HepG2 (cell line): ENCODE results near the gene CFL1. TPM values are rescaled to one million over a fixed set of nuclear protein-coding genes. Genes with fewer than 3 reads are reported as not detected.

Experiments
- FIP1L1 ChIP-seq: fragments of 200-400 bp; formaldehyde crosslinking; IDR thresholded peaks from 2 replicates; pipeline ENCODE4 v1.6.1; 2018; ENCODE audit warnings: low read depth, mild to moderate bottlenecking, low read length, moderate library complexity, borderline replicate concordance; ENCODE audit not compliant: insufficient read depth
- FOXO1 ChIP-seq: sonication (generic); formaldehyde crosslinking; IDR thresholded peaks from 2 replicates; pipeline ENCODE4 v1.4.0; 2020; ENCODE audit warnings: missing genetic modification reagents
- GABPA ChIP-seq, 2 experiments: IDR thresholded peaks; 2 replicates each; pipeline ENCODE4 v1.6.1; 2011 to 2016; ENCODE audit warnings: low read depth in 2 of 2, low read length in 1 of 2, missing biosample characterization in 1 of 2, missing genetic modification characterization in 1 of 2
- HNRNPUL1 ChIP-seq: fragments of 200-400 bp; formaldehyde crosslinking; IDR thresholded peaks from 2 replicates; pipeline ENCODE4 v1.6.1; 2017; ENCODE audit warnings: low read depth, mild to moderate bottlenecking, low read length, moderate library complexity
- IKZF4 ChIP-seq: sonication (generic); formaldehyde crosslinking; IDR thresholded peaks from 2 replicates; pipeline ENCODE4 v1.5.1; 2020; ENCODE audit warnings: borderline replicate concordance, mild to moderate bottlenecking, low read depth, missing genetic modification reagents; ENCODE audit errors: not compliant biosample characterization
- NBN ChIP-seq: fragments of 450-650 bp; conservative IDR thresholded peaks from 2 replicates; pipeline ENCODE4 v1.6.1; 2017
- ZBTB7A ChIP-seq: sonication (generic); formaldehyde crosslinking; IDR thresholded peaks from 2 replicates; pipeline ENCODE4 v1.8.0; 2022; ENCODE audit warnings: mild to moderate bottlenecking, missing genetic modification reagents
- ZMAT3 ChIP-seq: sonication (generic); formaldehyde crosslinking; conservative IDR thresholded peaks from 2 replicates; pipeline ENCODE4 v1.7.0; 2021; ENCODE audit warnings: missing genetic modification reagents
- ZNF235 ChIP-seq: sonication (generic); formaldehyde crosslinking; IDR thresholded peaks from 2 replicates; pipeline ENCODE4 v1.8.1; 2023; ENCODE audit warnings: mild to moderate bottlenecking, missing genetic modification reagents, borderline replicate concordance
- ZNF33B ChIP-seq: sonication (generic); formaldehyde crosslinking; IDR thresholded peaks from 2 replicates; pipeline ENCODE4 v1.5.1; 2020; ENCODE audit warnings: mild to moderate bottlenecking, missing genetic modification reagents
- ZNF430 ChIP-seq: sonication (generic); formaldehyde crosslinking; IDR thresholded peaks from 2 replicates; pipeline ENCODE4 v1.9.0; 2021; ENCODE audit warnings: mild to moderate bottlenecking, missing genetic modification reagents
- ZNF451 ChIP-seq: sonication (generic); formaldehyde crosslinking; IDR thresholded peaks from 2 replicates; pipeline ENCODE4 v1.5.0; 2020; ENCODE audit warnings: mild to moderate bottlenecking, missing genetic modification reagents
- ZNF816 ChIP-seq: sonication (generic); formaldehyde crosslinking; IDR thresholded peaks from 2 replicates; pipeline ENCODE4 v1.8.0; 2022; ENCODE audit warnings: missing genetic modification reagents, mild to moderate bottlenecking, borderline replicate concordance
- polyA plus RNA-seq, 8 experiments: library from polyadenylated mRNA; depleted of rRNA in 3 of 8; stranded (reverse) in 7 of 8; unstranded in 1 of 8; fragments of >200 nt; fragmentation: Illumina TruSeq in 4 of 8; extraction: Trizol in 4 of 8; gene quantifications; 2 replicates each; pipeline versions ENCODE4 v1.2.1 to v1.2.3, GENCODE V29; 2011 to 2016; ENCODE audit warnings: low read depth in 4 of 8, missing spikeins in 1 of 8, mixed read lengths in 1 of 8; ENCODE audit not compliant: insufficient read depth in 1 of 8
- total RNA-seq, 5 experiments: library from RNA; depleted of rRNA; stranded (reverse); fragments of >200 nt; fragmentation: Illumina TruSeq; extraction: Trizol; gene quantifications; 2 replicates each; pipeline ENCODE4 v1.2.3, GENCODE V29; 2016; ENCODE audit warnings: low read depth in 1 of 5
- TF ChIP-seq, protein P1 (sequence below), 2 experiments: sonication (generic) in 1 of 2; formaldehyde crosslinking in 1 of 2; IDR thresholded peaks; 2 replicates each; pipeline versions ENCODE4 v1.4.0 to v1.6.1; 2016 to 2020; ENCODE audit warnings: borderline replicate concordance in 1 of 2, low read depth in 1 of 2, mild to moderate bottlenecking in 1 of 2, missing genetic modification reagents in 1 of 2
- TF ChIP-seq, protein P2 (sequence below): sonication (generic); formaldehyde crosslinking; IDR thresholded peaks from 2 replicates; pipeline ENCODE4 v1.8.1; 2022; ENCODE audit warnings: low read depth, mild to moderate bottlenecking, missing genetic modification reagents
- TF ChIP-seq, protein P3 (sequence below): conservative IDR thresholded peaks from 2 replicates; pipeline ENCODE4 v1.6.1; 2018; ENCODE audit warnings: missing genetic modification reagents
- TF ChIP-seq, protein P4 (sequence below): sonication (generic); formaldehyde crosslinking; IDR thresholded peaks from 2 replicates; pipeline ENCODE4 v1.9.0; 2021; ENCODE audit warnings: missing genetic modification reagents, mild to moderate bottlenecking, borderline replicate concordance

Gene CFL1
- total and polyA plus RNA-seq, 2 of the 13 experiments (the other 11 are each of a cell fraction or from before 2014, with no cell fraction given), result 379 to 383 TPM

DNA sequence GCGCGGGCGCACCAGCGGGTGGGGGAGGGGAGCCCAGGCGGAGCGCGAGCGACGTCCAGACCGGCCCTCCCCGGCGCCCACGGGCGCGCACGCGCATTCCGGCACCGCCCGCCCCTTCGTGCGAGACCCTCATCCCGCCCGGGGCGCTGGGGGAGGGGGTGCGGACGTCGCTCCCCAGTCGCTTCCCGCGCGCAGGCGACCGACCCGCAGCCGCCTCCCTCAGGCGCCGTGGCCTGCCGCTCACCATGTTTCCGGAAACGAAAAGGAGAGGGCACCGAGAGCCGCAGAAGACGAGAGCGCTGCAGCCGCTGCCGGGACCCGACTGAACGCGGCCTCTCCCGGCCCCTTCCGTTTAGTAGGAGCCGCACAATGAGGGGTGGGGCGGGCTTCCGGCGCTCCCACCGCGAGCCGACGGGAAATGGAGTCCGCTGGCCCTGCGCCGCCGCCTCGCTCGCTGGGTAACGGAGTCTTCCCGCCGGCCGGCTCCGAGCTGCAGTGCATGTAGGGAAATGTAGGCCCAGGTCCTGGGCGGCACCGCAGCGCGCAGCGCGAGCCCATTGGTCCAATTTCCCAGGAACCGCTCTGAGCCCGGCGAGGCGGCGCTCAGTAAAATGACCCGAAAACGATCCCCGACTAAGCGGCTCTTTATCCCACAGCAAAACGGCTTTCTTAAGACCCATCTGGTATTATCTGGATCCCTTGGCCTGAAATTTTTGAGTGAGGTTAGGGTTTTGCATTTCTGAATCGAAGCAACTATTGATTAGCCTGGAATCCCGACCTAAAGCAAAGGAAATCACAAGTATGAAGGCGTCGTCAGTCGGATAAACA lies at the start of gene CFL1 (continued):
- TF ChIP-seq, protein P1, sequence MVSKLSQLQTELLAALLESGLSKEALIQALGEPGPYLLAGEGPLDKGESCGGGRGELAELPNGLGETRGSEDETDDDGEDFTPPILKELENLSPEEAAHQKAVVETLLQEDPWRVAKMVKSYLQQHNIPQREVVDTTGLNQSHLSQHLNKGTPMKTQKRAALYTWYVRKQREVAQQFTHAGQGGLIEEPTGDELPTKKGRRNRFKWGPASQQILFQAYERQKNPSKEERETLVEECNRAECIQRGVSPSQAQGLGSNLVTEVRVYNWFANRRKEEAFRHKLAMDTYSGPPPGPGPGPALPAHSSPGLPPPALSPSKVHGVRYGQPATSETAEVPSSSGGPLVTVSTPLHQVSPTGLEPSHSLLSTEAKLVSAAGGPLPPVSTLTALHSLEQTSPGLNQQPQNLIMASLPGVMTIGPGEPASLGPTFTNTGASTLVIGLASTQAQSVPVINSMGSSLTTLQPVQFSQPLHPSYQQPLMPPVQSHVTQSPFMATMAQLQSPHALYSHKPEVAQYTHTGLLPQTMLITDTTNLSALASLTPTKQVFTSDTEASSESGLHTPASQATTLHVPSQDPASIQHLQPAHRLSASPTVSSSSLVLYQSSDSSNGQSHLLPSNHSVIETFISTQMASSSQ (IDR thresholded peaks at IDR 0.05; ENCODE audit: low read depth), result no peak
- TF ChIP-seq, protein P1 (CRISPR knock-in tag; IDR thresholded peaks at IDR 0.05; ENCODE audit: borderline replicate concordance), result peak; percentile 82; the same call in 1 of the 2 replicates
- TF ChIP-seq ZNF451 (CRISPR knock-in tag), result peak; percentile 51; the same call in 1 of the 2 replicates
- TF ChIP-seq ZBTB7A (CRISPR knock-in tag), result no peak
- peak; percentile 16; the same call in 1 of the 2 replicates for TF ChIP-seq HNRNPUL1
- peak; percentile 84 for TF ChIP-seq IKZF4
- TF ChIP-seq, protein P2, sequence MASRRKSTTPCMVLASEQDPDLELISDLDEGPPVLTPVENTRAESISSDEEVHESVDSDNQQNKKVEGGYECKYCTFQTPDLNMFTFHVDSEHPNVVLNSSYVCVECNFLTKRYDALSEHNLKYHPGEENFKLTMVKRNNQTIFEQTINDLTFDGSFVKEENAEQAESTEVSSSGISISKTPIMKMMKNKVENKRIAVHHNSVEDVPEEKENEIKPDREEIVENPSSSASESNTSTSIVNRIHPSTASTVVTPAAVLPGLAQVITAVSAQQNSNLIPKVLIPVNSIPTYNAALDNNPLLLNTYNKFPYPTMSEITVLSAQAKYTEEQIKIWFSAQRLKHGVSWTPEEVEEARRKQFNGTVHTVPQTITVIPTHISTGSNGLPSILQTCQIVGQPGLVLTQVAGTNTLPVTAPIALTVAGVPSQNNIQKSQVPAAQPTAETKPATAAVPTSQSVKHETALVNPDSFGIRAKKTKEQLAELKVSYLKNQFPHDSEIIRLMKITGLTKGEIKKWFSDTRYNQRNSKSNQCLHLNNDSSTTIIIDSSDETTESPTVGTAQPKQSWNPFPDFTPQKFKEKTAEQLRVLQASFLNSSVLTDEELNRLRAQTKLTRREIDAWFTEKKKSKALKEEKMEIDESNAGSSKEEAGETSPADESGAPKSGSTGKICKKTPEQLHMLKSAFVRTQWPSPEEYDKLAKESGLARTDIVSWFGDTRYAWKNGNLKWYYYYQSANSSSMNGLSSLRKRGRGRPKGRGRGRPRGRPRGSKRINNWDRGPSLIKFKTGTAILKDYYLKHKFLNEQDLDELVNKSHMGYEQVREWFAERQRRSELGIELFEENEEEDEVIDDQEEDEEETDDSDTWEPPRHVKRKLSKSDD (CRISPR knock-in tag), result no peak
- no peak for TF ChIP-seq ZNF235 (CRISPR knock-in tag)
- TF ChIP-seq, protein P3, sequence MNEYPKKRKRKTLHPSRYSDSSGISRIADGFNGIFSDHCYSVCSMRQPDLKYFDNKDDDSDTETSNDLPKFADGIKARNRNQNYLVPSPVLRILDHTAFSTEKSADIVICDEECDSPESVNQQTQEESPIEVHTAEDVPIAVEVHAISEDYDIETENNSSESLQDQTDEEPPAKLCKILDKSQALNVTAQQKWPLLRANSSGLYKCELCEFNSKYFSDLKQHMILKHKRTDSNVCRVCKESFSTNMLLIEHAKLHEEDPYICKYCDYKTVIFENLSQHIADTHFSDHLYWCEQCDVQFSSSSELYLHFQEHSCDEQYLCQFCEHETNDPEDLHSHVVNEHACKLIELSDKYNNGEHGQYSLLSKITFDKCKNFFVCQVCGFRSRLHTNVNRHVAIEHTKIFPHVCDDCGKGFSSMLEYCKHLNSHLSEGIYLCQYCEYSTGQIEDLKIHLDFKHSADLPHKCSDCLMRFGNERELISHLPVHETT (CRISPR knock-in tag), result peak; percentile 86
- TF ChIP-seq GABPA (IDR thresholded peaks at IDR 0.05; ENCODE audit: low read depth, low read length), result no peak
- TF ChIP-seq GABPA (CRISPR knock-in tag; IDR thresholded peaks at IDR 0.05; ENCODE audit: low read depth), result peak; percentile 95
- TF ChIP-seq FOXO1, result 0 out of 2 replicates have a peak, but pooled peaks have one; percentile 65
- no peak for TF ChIP-seq FIP1L1
- TF ChIP-seq ZNF430 (CRISPR knock-in tag), result no peak
- no peak for TF ChIP-seq NBN
- no peak for TF ChIP-seq ZNF33B
- 0 out of 2 replicates have a peak, but pooled peaks have one; percentile 42 for TF ChIP-seq ZMAT3 (CRISPR knock-in tag)
- peak; percentile 90; the same call in 1 of the 2 replicates for TF ChIP-seq ZNF816 (CRISPR knock-in tag)
- TF ChIP-seq, protein P4, sequence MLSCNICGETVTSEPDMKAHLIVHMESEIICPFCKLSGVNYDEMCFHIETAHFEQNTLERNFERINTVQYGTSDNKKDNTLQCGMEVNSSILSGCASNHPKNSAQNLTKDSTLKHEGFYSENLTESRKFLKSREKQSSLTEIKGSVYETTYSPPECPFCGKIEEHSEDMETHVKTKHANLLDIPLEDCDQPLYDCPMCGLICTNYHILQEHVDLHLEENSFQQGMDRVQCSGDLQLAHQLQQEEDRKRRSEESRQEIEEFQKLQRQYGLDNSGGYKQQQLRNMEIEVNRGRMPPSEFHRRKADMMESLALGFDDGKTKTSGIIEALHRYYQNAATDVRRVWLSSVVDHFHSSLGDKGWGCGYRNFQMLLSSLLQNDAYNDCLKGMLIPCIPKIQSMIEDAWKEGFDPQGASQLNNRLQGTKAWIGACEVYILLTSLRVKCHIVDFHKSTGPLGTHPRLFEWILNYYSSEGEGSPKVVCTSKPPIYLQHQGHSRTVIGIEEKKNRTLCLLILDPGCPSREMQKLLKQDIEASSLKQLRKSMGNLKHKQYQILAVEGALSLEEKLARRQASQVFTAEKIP, result no peak
